ENCODE measurements around the gene IKZF1.

Gene IKZF1

DNA sequence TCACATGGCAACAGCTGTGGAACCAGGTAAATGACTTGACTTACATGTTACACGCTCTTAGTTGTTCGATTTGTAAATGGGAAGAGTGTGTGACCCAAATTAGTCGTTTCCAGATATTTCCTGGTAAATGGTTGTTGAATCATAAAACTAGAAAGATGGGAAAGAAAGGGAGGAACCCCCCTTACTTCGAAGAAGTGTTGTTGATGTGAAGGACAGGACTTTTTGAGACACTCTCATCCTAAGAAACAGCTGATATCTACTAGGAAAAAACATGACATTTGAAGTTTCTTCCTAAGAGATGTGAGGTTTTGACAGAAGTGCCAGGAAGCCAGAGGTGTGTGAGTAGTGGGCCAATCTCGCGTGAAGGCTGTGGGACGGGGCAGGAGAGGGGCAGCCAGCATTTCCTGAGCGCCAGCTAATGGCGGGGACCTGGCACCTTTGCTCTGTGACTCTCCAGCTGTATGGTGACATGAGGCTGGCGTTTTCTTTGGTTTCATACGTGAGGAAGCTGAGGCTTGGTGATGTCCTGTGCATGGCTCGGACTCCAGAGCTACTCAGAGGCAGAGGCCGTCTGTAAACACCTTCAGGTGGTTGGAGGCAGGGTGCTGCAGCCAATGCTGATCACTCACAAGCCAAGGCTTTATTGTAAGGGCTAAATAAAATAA is 53.7 kb downstream of the IKZF1 start:
- no peaks in the 10 kb centered on the region for H3K9me2 ChIP-seq (replicated peaks; ENCODE audit: control insufficient read depth, low read length)
- H3K27ac ChIP-seq (ENCODE audit: low read depth, low read length) = no peak overlapping the region
- H3K27me3 ChIP-seq (ENCODE audit: control insufficient read depth, low read length) = no peaks in the 10 kb centered on the region
- H3K4me2 ChIP-seq (ENCODE audit: low read length) = no peak overlapping the region
- no peak for TF ChIP-seq EZH2phosphoT487 (IDR thresholded peaks at IDR 0.05; ENCODE audit: borderline replicate concordance, low read length)
- no peak for TF ChIP-seq CTCF (IDR thresholded peaks at IDR 0.05; ENCODE audit: low read depth, low read length, poor library complexity, severe bottlenecking)
- H3K4me3 ChIP-seq (ENCODE audit: low read length) = no peak overlapping the region
- peaks cover 3% of the 10 kb centered on the region; the same call in 1 of the 2 replicates for H3F3A ChIP-seq (ENCODE audit: control insufficient read depth, insufficient read depth)
- H4K20me1 ChIP-seq (ENCODE audit: control insufficient read depth, insufficient read depth, low read depth, low read length) = peaks cover 8% of the 10 kb centered on the region
- H3K36me3 ChIP-seq (ENCODE audit: control insufficient read depth, low read length) = peaks cover 96% of the 10 kb centered on the region
- peaks cover 96% of the 10 kb centered on the region for H3K79me2 ChIP-seq (ENCODE audit: control insufficient read depth, low read length)
- no peaks in the 10 kb centered on the region for H3K4me1 ChIP-seq (ENCODE audit: control insufficient read depth, low read length)
- no peaks in the 10 kb centered on the region for H3K9me3 ChIP-seq (ENCODE audit: control insufficient read depth, insufficient read depth, low read length)

- H3F3A ChIP-seq (ENCODE audit: control insufficient read depth, insufficient read depth) = peaks cover 3% of the 10 kb centered on the region
- no peaks in the 10 kb centered on the region for H3K9me2 ChIP-seq (replicated peaks; ENCODE audit: control insufficient read depth, low read length)
- no peaks in the 10 kb centered on the region for H3K4me1 ChIP-seq (ENCODE audit: control insufficient read depth, low read length)
- H3K9me3 ChIP-seq (ENCODE audit: control insufficient read depth, insufficient read depth, low read length) = no peaks in the 10 kb centered on the region
- no peak for TF ChIP-seq CTCF (IDR thresholded peaks at IDR 0.05; ENCODE audit: low read depth, low read length, poor library complexity, severe bottlenecking)
- TF ChIP-seq EZH2phosphoT487 (IDR thresholded peaks at IDR 0.05; ENCODE audit: borderline replicate concordance, low read length) = no peak
- no peak overlapping the region for H3K4me2 ChIP-seq (ENCODE audit: low read length)
- peaks cover 96% of the 10 kb centered on the region for H3K79me2 ChIP-seq (ENCODE audit: control insufficient read depth, low read length)
- peaks cover 96% of the 10 kb centered on the region for H3K36me3 ChIP-seq (ENCODE audit: control insufficient read depth, low read length)
- H4K20me1 ChIP-seq (ENCODE audit: control insufficient read depth, insufficient read depth, low read depth, low read length) = peaks cover 3% of the 10 kb centered on the region
- no peak overlapping the region for H3K27ac ChIP-seq (ENCODE audit: low read depth, low read length)
- H3K4me3 ChIP-seq (ENCODE audit: low read length) = no peak overlapping the region
- no peaks in the 10 kb centered on the region for H3K27me3 ChIP-seq (ENCODE audit: control insufficient read depth, low read length)
Observed at GRCh38 chr7:50358779-50359178, 54.3 kb downstream of the IKZF1 start.

- no peaks in the 10 kb centered on the region for H3K9me3 ChIP-seq (ENCODE audit: control insufficient read depth, insufficient read depth, low read length)
- no peaks in the 10 kb centered on the region for H3K4me1 ChIP-seq (ENCODE audit: control insufficient read depth, low read length)
- no peaks in the 10 kb centered on the region for H3K9me2 ChIP-seq (replicated peaks; ENCODE audit: control insufficient read depth, low read length)
- H3K36me3 ChIP-seq (ENCODE audit: control insufficient read depth, low read length) = peaks cover 95% of the 10 kb centered on the region
- TF ChIP-seq CTCF (IDR thresholded peaks at IDR 0.05; ENCODE audit: low read depth, low read length, poor library complexity, severe bottlenecking) = no peak
- TF ChIP-seq EZH2phosphoT487 (IDR thresholded peaks at IDR 0.05; ENCODE audit: borderline replicate concordance, low read length) = no peak
- H3K79me2 ChIP-seq (ENCODE audit: control insufficient read depth, low read length) = peaks cover 94% of the 10 kb centered on the region
- H3K4me3 ChIP-seq (ENCODE audit: low read length) = no peak overlapping the region
- peaks cover 1% of the 10 kb centered on the region for H4K20me1 ChIP-seq (ENCODE audit: control insufficient read depth, insufficient read depth, low read depth, low read length)
- no peak overlapping the region for H3K27ac ChIP-seq (ENCODE audit: low read depth, low read length)
- no peak overlapping the region for H3K4me2 ChIP-seq (ENCODE audit: low read length)
- peaks cover 4% of the 10 kb centered on the region for H3F3A ChIP-seq (ENCODE audit: control insufficient read depth, insufficient read depth)
- H3K27me3 ChIP-seq (ENCODE audit: control insufficient read depth, low read length) = no peaks in the 10 kb centered on the region
Observed at GRCh38 chr7:50359258-50359994, 54.9 kb downstream of the IKZF1 start.
